GM12864 (cell line): ENCODE data around the gene SMARCD3.

Experiments used
- DNase-seq: peaks from one replicate; pipeline ENCODE4 v3.0.0-alpha.2; 2011; ENCODE audit warnings: low read depth
- H3K4me3 ChIP-seq: 2 replicates; pipeline ENCODE4 v1.5.1; 2011; ENCODE audit warnings: mild to moderate bottlenecking, low read depth, low read length, control low read depth
- TF ChIP-seq, protein P1 (sequence below): IDR thresholded peaks from 2 replicates; pipeline ENCODE4 v1.5.1; 2011; ENCODE audit warnings: low read depth, mild to moderate bottlenecking, moderate library complexity, low read length, control low read depth, inconsistent platforms; ENCODE audit errors: missing control alignments

Gene SMARCD3

DNA sequence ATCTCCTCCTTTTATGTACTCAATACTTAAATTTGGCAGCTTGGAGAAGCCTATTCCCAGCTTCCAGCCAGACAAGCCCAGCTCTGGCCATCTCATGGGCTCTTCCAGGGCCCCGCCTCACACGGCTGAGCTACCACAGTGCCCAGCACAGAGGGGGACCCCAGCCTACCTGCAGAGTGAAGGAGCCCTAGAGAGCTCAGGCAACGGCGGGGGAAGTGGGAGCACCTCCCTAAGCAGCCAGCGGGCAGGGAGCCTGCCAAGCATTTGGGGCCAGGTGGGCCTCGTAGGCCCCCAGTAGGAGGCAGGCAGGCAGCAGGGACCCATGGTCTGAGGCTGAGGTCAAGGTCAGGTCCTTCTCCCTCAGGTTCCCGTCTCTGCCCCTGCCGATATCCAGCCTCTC, 29.1 kb upstream of the SMARCD3 start:
- DNase-seq = no peak
- no peak overlapping the region for H3K4me3 ChIP-seq
- TF ChIP-seq, protein P1, sequence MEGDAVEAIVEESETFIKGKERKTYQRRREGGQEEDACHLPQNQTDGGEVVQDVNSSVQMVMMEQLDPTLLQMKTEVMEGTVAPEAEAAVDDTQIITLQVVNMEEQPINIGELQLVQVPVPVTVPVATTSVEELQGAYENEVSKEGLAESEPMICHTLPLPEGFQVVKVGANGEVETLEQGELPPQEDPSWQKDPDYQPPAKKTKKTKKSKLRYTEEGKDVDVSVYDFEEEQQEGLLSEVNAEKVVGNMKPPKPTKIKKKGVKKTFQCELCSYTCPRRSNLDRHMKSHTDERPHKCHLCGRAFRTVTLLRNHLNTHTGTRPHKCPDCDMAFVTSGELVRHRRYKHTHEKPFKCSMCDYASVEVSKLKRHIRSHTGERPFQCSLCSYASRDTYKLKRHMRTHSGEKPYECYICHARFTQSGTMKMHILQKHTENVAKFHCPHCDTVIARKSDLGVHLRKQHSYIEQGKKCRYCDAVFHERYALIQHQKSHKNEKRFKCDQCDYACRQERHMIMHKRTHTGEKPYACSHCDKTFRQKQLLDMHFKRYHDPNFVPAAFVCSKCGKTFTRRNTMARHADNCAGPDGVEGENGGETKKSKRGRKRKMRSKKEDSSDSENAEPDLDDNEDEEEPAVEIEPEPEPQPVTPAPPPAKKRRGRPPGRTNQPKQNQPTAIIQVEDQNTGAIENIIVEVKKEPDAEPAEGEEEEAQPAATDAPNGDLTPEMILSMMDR = no peak

DNA sequence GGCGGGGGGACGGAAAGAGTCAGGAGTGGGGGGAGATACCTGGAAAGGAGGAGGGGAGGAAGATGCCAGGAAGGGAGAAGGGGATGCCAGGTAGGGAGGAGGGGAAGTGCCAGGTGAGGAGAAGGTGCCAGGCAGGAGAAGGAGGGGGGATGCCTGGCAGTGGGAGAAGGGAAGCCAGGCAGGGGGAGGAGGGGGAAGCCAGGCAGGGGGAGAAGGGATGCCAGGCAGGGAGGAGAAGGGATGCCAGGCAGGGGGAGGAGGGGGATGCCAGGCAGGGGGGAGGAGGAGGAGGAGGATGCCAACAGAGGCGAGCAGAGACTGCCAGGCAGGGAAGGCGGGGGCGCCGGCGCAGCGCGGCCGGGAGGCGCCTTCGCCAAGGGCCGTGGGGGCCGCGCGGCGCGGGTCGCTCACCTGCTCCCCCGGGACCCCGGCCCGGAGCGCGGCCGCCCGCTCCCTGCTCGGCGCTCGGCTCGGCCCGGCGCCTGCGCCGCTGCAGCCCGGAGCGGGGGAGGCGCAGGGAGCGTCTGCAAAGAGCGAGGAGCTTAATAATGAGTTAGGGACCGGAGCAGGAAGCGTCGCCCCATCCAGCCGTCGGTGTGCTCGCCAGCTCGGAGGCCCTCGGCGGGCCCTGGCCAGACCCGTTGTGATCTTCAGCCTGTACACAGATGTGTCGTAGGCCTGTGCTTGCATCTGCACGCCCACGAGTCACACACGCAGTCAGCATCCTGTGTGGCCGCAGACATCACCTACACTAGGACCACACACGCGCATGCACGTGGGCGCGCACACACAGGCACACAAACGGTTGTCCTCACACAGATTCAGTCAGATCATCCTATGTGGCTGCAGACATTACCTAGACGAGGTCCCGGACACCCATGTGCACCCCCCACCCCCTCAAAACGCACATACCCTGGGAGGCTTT, 28.4 kb upstream of the SMARCD3 start:
- H3K4me3 ChIP-seq = no peak overlapping the region
- DNase-seq = no peak
- TF ChIP-seq, protein P1 = no peak

DNA sequence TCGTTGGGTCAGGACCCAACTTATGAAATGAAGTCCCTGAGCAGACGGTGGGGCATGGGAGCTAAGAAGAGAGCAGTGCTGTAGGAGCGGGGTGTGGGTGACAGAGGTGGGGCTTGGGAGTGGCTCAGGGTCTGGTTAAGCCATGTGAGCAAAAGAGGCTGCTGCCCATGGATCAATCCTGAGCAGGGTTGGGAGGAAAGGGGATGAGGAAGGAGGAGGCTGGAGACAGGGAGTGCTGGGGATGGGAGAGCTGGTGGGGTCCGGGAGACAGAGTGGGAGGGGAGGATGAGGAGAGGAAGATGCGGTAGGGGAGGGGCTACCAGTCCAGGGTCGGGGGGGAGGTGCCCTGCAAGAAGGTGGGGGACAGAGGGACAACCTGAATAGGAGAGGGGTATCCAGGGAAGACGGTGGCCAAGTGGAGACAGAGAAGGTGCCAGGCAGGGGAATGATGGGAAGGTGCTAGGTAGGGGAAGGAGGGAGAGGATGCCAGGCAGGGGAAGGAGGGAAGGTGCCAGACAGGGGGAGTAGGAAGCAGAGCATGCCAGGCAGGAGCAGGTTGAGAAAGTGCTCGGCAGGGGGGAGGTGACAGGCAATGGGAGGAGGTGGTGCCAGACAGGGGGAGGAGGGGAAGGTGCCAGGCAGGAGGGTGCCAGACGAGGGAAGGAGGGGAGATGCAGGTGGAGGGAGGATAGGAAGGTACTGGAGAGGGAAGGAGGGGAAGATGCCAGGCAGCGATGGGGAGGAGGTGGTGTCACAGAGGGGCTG, 27.5 kb upstream of the SMARCD3 start:
- TF ChIP-seq, protein P1 = no peak
- H3K4me3 ChIP-seq = no peak overlapping the region
- DNase-seq = no peak

DNA sequence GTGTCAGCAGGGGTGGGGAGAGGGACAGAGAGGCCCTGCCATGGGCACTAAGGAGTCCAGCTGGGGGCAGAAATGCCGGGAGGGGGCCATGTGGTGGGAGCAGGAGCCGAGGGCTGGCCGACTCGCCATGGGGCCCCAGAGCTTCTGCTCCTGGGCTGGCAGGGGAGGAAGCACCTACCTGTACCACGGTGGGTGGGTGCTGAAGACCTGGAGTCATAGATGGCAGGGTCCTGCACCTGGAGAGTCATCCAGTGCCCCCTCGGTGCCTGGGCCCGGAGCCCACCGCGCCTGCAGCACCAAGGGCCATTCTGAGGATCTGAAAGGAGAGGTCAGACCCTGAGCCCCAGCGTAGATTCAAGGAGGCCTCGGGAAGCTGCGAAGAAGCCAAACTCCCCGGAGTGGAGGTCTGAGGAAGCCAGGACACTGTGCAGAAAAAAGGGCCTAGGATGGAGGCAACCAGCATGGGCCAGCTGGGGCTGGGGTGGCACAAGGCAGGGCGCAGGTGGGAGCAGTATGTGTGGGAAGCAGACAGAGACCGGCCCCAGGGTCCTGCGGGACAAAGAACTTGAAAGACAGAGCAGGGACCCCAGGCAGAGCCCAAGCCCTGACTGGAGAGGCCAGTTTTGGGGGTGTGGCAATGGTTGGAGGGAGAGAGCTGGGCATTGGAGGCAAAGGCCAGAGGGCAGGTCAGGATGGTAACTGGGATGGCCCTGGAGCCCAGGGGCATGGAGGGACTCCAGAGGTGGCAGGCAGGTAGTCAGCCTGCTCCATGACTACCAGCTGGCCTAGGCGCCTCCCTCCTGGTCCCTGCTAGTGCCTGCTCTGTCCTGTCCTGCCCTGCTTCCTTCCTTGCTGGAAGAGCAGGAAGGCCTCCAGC, 26.7 kb upstream of the SMARCD3 start:
- no peak for DNase-seq
- TF ChIP-seq, protein P1 = no peak
- no peak overlapping the region for H3K4me3 ChIP-seq

DNA sequence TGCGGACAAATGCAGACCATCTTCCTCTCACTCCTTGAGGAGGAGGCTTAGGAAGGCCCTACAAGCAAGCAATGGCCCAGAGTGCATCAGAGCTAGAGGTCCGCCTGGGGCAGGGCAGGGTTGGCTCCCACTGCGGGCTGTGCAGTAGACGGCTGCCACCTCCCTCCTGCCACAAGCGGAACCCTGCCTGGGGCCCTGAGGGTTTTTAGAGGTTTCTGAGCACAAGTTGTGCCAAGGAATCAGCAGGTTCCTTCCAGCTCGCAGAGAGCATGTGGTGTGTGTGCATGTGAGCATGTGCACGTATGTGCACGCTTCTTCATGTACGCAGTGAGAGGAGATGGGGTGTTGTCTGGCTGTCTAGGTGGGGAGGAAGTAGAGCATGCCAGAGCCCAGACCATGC, 25.9 kb upstream of the SMARCD3 start:
- TF ChIP-seq, protein P1 = no peak
- DNase-seq = no peak
- no peak overlapping the region for H3K4me3 ChIP-seq

DNA sequence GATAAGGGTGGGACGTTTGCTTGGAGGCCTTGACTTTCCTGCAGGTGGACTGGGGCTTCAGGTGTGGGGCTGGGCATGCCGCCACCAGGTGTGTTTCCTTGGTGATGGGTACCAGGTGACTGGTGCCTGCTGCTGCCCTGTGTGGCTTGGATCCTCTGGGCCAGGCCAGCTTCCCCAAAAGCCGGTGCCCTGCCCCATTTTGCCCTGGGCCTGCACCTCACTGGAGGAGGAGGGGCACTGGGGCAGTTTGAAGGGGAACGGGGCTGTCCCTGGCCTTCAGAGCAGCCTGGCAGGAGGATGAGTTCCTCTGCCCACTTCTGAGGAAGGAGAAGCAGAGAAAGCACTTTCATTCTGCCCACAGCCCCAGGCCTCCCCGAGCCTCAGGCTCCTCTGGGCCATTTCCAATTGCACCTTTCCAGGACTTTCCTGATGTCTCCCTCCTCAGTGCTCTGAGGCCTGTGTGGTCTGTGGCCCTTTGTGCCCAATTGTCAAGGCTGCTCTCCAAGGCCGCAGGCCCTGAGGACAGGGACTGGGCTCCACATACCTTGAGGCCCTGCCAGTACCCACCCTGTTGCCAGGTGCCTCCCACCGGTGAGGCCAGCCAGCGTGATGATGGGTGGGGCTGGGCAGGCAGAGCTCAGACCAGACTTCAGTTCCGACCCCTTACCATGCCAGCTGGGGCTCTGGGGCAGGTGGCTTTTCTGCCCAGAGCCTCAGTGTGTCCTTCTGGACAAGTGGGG, 25.3 kb upstream of the SMARCD3 start:
- no peak overlapping the region for H3K4me3 ChIP-seq
- TF ChIP-seq, protein P1 = no peak
- DNase-seq = no peak
